ENCODE results near the gene DLEU7. TPM values are rescaled to one million over a fixed set of nuclear protein-coding genes. Genes with fewer than 3 reads are reported as not detected.

The DLEU7 gene
- total RNA-seq, 1 donor from 2014 or later = 0.57 TPM

DNA sequence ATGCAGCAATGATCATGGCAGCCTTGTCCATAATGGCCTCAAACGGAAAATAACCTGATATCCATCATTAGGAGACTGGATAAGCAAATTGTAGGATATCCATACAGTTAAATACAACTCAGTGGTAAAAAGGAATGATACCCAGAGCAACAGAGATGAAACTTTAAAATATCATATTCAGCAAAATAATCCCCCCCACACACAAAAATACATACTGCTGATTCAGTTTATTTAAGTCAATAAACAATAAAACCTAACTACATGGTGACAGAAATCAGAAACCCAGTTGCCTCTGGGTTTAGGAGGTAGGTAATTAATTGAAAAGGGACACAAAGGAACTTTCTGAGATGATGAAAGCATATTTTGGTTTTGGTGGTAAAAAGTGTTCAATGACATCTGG lies 27.9 kb upstream of the DLEU7 start:
- Histone ChIP-seq H3K79me2 (ENCODE audit: insufficient read depth, low read length) (no peaks in the 10 kb centered on the region), H4K20me1 (ENCODE audit: insufficient read depth, low read length) (no peaks in the 10 kb centered on the region), H3K4me2 (ENCODE audit: low read length) (no peak overlapping the region), H3K4me1 (ENCODE audit: insufficient read depth, low read length) (no peaks in the 10 kb centered on the region), H2AFZ (ENCODE audit: low read depth, low read length) (no peak overlapping the region), H3K36me3 (ENCODE audit: insufficient read depth, low read length) (no peaks in the 10 kb centered on the region), H3K27me3 (ENCODE audit: insufficient read depth, low read length) (no peaks in the 10 kb centered on the region), H3K9me3 (ENCODE audit: insufficient read depth, low read depth, low read length) (no peaks in the 10 kb centered on the region), H3K27ac (ENCODE audit: low read depth, low read length) (no peak overlapping the region), H3K9ac (ENCODE audit: low read length) (no peak overlapping the region), H3K4me3 (ENCODE audit: insufficient read depth, low read depth, low read length) (no peak overlapping the region)
- FAIRE-seq = no peak
- Mint-ChIP-seq H3K36me3 (ENCODE audit: low read depth, unreplicated experiment) (no peaks in the 10 kb centered on the region), H3K4me3 (ENCODE audit: unreplicated experiment) (no peak overlapping the region), H3K27me3 (ENCODE audit: low read depth, unreplicated experiment) (no peaks in the 10 kb centered on the region), H3K9me3 (ENCODE audit: unreplicated experiment) (no peaks in the 10 kb centered on the region), H3K27ac (ENCODE audit: unreplicated experiment) (no peak overlapping the region), H3K4me1 (ENCODE audit: low read depth, unreplicated experiment) (peaks cover 8% of the 10 kb centered on the region)
- no peak for DNase-seq (ENCODE audit: low read depth)
- TF ChIP-seq CTCF (IDR thresholded peaks at IDR 0.05; ENCODE audit: insufficient read depth, low read depth, low read length) (no peak), EZH2 (IDR thresholded peaks at IDR 0.05; ENCODE audit: insufficient read depth, low read length) (no peak)

GRCh38 chr13:50867637-50867945 lies 24.1 kb upstream of the DLEU7 start:
- Mint-ChIP-seq H3K4me3 (ENCODE audit: unreplicated experiment) (no peak overlapping the region), H3K9me3 (ENCODE audit: unreplicated experiment) (no peaks in the 10 kb centered on the region), H3K27me3 (ENCODE audit: low read depth, unreplicated experiment) (no peaks in the 10 kb centered on the region), H3K27ac (ENCODE audit: unreplicated experiment) (no peak overlapping the region), H3K4me1 (ENCODE audit: low read depth, unreplicated experiment) (peaks cover 5% of the 10 kb centered on the region), H3K36me3 (ENCODE audit: low read depth, unreplicated experiment) (no peaks in the 10 kb centered on the region)
- Histone ChIP-seq H3K79me2 (ENCODE audit: insufficient read depth, low read length) (no peaks in the 10 kb centered on the region), H3K4me3 (ENCODE audit: insufficient read depth, low read depth, low read length) (no peak overlapping the region), H3K9ac (ENCODE audit: low read length) (no peak overlapping the region), H3K4me1 (ENCODE audit: insufficient read depth, low read length) (no peaks in the 10 kb centered on the region), H4K20me1 (ENCODE audit: insufficient read depth, low read length) (no peaks in the 10 kb centered on the region), H3K27me3 (ENCODE audit: insufficient read depth, low read length) (no peaks in the 10 kb centered on the region), H3K9me3 (ENCODE audit: insufficient read depth, low read depth, low read length) (no peaks in the 10 kb centered on the region), H3K4me2 (ENCODE audit: low read length) (no peak overlapping the region), H3K27ac (ENCODE audit: low read depth, low read length) (no peak overlapping the region), H2AFZ (ENCODE audit: low read depth, low read length) (no peak overlapping the region), H3K36me3 (ENCODE audit: insufficient read depth, low read length) (no peaks in the 10 kb centered on the region)
- no peak for FAIRE-seq
- TF ChIP-seq EZH2 (IDR thresholded peaks at IDR 0.05; ENCODE audit: insufficient read depth, low read length) (no peak), CTCF (IDR thresholded peaks at IDR 0.05; ENCODE audit: insufficient read depth, low read depth, low read length) (no peak)
- no peak for DNase-seq (ENCODE audit: low read depth)

DNA sequence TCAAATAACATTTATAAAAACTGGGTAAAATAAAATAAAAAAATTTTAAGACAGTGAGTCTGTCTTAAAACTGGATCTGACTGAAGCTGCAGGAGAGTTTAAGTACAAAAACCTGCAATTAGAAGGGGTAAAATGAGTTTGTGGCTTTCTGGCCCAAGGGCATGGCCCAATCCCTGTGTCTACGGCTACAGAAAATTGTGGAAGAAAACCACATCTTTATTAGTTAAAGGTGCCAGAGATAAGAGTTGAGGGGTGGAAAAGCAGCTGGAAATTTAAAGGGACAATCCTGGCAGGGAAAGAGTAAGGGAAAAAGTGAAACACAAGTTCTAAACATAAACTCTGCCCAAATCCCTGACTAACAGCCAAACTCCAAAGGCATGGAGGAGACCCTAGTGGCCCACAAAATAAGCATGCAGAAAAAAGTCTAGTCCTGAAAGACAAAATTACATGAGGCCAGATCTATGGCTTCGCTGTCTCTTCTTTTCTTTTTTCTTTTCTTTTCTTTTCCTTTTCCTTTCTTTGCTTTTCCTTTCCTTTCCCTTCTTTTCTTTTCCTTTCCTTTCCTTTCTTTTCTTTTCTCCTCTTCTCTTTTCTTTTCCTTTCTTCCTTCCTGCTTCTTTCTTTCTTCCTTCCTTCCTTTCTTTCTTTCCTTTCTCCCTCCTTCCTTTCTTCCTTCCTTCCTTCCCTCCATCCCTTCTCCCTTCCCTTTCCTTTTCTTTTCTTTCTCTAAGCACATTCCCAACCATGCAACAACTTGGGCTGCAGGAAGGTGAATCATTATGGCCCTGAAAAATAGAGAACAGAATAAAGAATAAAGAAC lies 23.5 kb upstream of the DLEU7 start:
- no peaks in the 10 kb centered on the region for H3K9me3 ChIP-seq (ENCODE audit: insufficient read depth, low read depth, low read length)
- Mint-ChIP-seq H3K27me3 (ENCODE audit: low read depth, unreplicated experiment) (no peaks in the 10 kb centered on the region), H3K27ac (ENCODE audit: unreplicated experiment) (no peak overlapping the region), H3K4me1 (ENCODE audit: low read depth, unreplicated experiment) (peaks cover 5% of the 10 kb centered on the region), H3K36me3 (ENCODE audit: low read depth, unreplicated experiment) (no peaks in the 10 kb centered on the region), H3K4me3 (ENCODE audit: unreplicated experiment) (no peak overlapping the region), H3K9me3 (ENCODE audit: unreplicated experiment) (no peaks in the 10 kb centered on the region)
- no peaks in the 10 kb centered on the region for H4K20me1 ChIP-seq (ENCODE audit: insufficient read depth, low read length)
- no peak overlapping the region for H3K9ac ChIP-seq (ENCODE audit: low read length)
- H3K4me1 ChIP-seq (ENCODE audit: insufficient read depth, low read length) = no peaks in the 10 kb centered on the region
- no peak overlapping the region for H3K27ac ChIP-seq (ENCODE audit: low read depth, low read length)
- no peaks in the 10 kb centered on the region for H3K79me2 ChIP-seq (ENCODE audit: insufficient read depth, low read length)
- H3K4me3 ChIP-seq (ENCODE audit: insufficient read depth, low read depth, low read length) = no peak overlapping the region
- H3K36me3 ChIP-seq (ENCODE audit: insufficient read depth, low read length) = no peaks in the 10 kb centered on the region
- FAIRE-seq (no peak), DNase-seq (ENCODE audit: low read depth) (peak; percentile 10)
- TF ChIP-seq CTCF (IDR thresholded peaks at IDR 0.05; ENCODE audit: insufficient read depth, low read depth, low read length) (no peak), EZH2 (IDR thresholded peaks at IDR 0.05; ENCODE audit: insufficient read depth, low read length) (no peak)
- no peaks in the 10 kb centered on the region for H3K27me3 ChIP-seq (ENCODE audit: insufficient read depth, low read length)
- H3K4me2 ChIP-seq (ENCODE audit: low read length) = no peak overlapping the region
- no peak overlapping the region for H2AFZ ChIP-seq (ENCODE audit: low read depth, low read length)

All from astrocyte (in vitro differentiated cells and primary cell).